ENCODE results near the gene LMOD1. TPM values are rescaled to one million over a fixed set of nuclear protein-coding genes. Genes with fewer than 3 reads are reported as not detected.

The LMOD1 gene
- total and polyA plus RNA-seq, 12 donors: 1.3 to 171 (median 76.1) TPM

DNA sequence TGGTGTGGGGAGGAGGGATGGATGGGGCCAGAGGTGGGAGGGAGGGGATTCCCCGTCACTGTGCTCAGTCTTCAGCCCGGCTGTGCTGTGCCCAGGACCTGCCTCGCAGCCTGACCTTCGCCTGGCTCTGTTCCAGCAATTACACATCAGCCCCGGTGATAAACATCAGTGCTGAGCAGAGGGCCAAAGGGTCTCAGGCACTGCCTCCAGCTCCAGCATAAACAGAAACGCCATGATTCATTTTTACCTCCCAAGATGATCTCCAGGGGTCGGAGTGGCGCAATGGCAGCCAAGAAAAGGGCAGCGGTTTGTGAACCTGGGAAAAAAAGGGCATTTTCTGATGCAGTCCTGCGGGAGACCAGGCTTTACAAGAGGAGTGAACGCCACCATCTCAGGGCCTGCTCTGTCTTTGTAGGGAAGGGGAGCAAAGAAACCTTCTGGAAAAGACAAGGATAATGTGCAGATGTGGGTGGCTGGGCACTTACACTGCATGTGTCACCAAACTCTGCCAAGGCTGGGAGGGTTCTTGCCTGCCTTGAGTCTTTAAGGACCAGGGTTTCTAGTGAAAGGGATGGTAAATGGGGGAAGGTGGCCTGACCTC, 29.6 kb downstream of the LMOD1 start:
- Histone ChIP-seq H3K36me3 (replicated peaks in 1 of 2) (no peaks in the 10 kb centered on the region), H3K4me3 (peak overlapping the region in 1 of 4 donors; percentile 25), H3K27ac (peak overlapping the region in 4 of 5 donors; percentile 38 to 86 (median 62)), H3K9me3 (replicated peaks in 1 of 3) (no peaks in the 10 kb centered on the region), H3K27me3 (no peaks in the 10 kb centered on the region), H3K4me1 (replicated peaks in 1 of 2) (peaks cover 30 to 41% of the 10 kb centered on the region in 2 donors)
- 16 to 24% (median 17%) methylated on average over 11 of the region's 11 CpGs for WGBS, 4 donors
- intact Hi-C loops (cut with DNase I): no loop called here
- TF ChIP-seq, protein P1, sequence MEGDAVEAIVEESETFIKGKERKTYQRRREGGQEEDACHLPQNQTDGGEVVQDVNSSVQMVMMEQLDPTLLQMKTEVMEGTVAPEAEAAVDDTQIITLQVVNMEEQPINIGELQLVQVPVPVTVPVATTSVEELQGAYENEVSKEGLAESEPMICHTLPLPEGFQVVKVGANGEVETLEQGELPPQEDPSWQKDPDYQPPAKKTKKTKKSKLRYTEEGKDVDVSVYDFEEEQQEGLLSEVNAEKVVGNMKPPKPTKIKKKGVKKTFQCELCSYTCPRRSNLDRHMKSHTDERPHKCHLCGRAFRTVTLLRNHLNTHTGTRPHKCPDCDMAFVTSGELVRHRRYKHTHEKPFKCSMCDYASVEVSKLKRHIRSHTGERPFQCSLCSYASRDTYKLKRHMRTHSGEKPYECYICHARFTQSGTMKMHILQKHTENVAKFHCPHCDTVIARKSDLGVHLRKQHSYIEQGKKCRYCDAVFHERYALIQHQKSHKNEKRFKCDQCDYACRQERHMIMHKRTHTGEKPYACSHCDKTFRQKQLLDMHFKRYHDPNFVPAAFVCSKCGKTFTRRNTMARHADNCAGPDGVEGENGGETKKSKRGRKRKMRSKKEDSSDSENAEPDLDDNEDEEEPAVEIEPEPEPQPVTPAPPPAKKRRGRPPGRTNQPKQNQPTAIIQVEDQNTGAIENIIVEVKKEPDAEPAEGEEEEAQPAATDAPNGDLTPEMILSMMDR (IDR thresholded peaks at IDR 0.05): no peak
- TF ChIP-seq POLR2A (IDR thresholded peaks at IDR 0.05): no peak
- peak; percentile 80 to 95 (median 92) for DNase-seq

DNA sequence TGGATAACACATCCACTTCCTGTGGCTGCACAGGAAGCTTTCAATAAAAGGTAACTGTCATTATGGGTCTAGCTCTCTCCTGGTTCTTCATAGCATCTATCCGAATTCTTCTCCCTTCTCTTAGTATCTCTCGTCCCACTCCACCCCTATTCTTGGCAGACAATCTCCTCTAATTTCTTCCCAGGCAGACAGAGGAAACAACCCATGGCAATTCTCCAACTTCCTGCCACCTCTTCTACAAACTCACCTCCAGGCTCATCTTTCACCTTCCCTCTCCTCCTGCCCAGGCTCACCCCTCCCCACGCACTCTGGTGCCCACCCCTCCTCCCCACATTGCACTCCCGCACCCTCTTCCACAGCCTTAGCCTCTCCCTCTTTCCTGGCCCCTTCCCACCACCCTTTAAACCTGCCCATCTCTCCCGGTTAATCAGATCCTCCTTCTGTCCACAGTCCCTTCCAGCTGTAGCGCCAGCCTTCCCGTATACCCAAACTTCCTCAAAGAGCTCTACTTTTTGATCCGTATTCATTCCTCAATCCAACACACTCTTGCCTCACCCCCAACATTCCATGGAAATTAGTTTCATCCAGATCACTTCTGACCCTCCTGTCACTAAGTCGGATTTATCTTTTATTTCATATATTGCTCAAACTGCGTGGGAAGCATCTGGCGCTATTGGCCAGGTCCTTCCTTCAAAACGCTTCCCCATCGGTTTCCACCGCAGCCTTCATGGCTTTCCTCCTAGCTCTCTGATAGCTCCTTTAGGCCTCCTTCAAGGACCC, 31.7 kb downstream of the LMOD1 start:
- TF ChIP-seq, protein P1 (IDR thresholded peaks at IDR 0.05): no peak
- TF ChIP-seq POLR2A (IDR thresholded peaks at IDR 0.05): no peak
- H3K4me3 ChIP-seq: no peak overlapping the region

DNA sequence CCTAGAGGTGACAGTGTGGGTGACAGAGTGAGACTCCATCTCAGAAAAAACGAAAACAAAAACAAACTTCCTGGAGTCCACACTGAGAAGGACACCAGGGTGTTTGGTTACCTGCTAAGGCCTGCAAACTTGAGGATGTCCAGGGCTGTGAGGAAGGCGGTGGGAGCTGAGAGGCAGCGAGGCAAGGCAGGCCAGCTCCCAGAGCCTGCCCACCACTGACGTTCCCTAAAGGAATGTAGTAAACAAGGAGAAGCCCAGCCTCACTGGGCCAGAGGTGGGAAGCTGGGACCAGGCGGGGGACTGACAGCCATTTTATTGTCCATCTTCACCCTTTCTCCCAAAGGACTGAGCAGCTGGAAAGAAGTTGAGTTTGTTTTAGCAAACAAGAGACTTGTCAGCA, 33.5 kb downstream of the LMOD1 start:
- intact Hi-C loops (cut with DNase I): no loop called here
- DNase-seq: no peak
- Histone ChIP-seq H3K9me3 (replicated peaks in 1 of 3) (no peaks in the 10 kb centered on the region), H3K4me1 (replicated peaks in 1 of 2) (peaks cover 16 to 20% of the 10 kb centered on the region in 2 donors), H3K27me3 (no peaks in the 10 kb centered on the region), H3K36me3 (replicated peaks in 1 of 2) (no peaks in the 10 kb centered on the region), H3K4me3 (no peak overlapping the region), H3K27ac (peak overlapping the region in 1 of 5 donors; percentile 60)
- TF ChIP-seq POLR2A (IDR thresholded peaks at IDR 0.05): no peak
- TF ChIP-seq, protein P1 (IDR thresholded peaks at IDR 0.05): no peak
- 74 to 81% (median 77%) methylated on average over 5 of the region's 5 CpGs for WGBS, 4 donors

More for the DNA sequence above, 31.7 kb downstream of the LMOD1 start:
- Histone ChIP-seq H3K36me3 (replicated peaks in 1 of 2) (no peaks in the 10 kb centered on the region), H3K4me1 (replicated peaks in 1 of 2) (peaks cover 23 to 31% of the 10 kb centered on the region in 2 donors), H3K27ac (peak overlapping the region in 1 of 5 donors; percentile 86), H3K9me3 (replicated peaks in 1 of 3) (no peaks in the 10 kb centered on the region), H3K27me3 (no peaks in the 10 kb centered on the region)
- DNase-seq: no peak
- intact Hi-C loops (cut with DNase I): no loop called here
- WGBS, 4 donors: 76 to 86% (median 78%) methylated on average over 13 to 14 of the region's 14 CpGs

DNA sequence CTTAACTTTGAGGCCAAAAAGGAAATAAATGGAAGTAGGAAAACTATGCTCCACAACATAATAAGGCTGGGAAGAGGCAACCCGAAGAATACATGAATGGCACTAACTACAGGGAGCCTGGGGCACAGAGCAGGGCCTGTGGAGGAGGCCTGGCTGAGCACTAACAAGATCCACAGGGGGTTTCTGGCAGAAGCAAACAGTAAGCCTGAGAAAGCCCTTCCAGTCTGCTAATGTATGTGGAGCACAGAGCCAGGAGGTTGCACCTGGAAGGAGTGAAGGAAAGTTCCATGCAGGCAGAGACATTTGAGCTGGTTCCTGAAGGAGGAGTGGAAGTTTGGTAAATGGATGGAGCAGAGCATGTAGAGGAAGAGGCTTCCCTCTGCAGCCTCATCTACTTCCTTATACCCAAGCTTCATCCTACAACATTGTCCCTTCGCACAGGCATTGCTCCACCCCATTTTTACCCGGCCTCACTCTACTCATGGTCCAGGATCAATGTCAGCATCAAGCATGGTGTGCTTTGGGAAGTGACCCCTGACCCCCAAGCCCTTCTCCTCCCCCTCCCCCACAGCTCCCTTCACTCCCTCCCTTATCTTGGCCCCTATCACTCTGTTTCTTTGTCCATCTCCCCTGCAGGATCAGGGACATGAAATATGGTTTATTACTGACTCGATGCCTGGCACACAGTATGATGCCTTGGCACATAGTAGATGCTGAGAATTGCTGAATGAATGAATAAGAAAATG, 34.3 kb downstream of the LMOD1 start:
- intact Hi-C loops (cut with DNase I): no loop called here
- H3K4me1 ChIP-seq (replicated peaks in 1 of 2): peaks cover 8 to 12% of the 10 kb centered on the region in 2 donors

More for the DNA sequence above, 34.3 kb downstream of the LMOD1 start:
- DNase-seq: no peak
- no peak for TF ChIP-seq POLR2A (IDR thresholded peaks at IDR 0.05)
- TF ChIP-seq, protein P1 (IDR thresholded peaks at IDR 0.05): no peak
- no peak overlapping the region for H3K4me3 ChIP-seq
- 79 to 87% (median 83%) methylated on average over 4 of the region's 4 CpGs for WGBS, 4 donors
- H3K9me3 ChIP-seq (replicated peaks in 1 of 3): no peaks in the 10 kb centered on the region
- H3K27me3 ChIP-seq: no peaks in the 10 kb centered on the region
- no peaks in the 10 kb centered on the region for H3K36me3 ChIP-seq (replicated peaks in 1 of 2)
- H3K27ac ChIP-seq: peak overlapping the region in 1 of 5 donors; percentile 60

Data from adrenal gland (tissue), 12 donors.